GM18519 (cell line): Measurements from ENCODE around the gene CYB5R3.

Experiments used
- ATAC-seq: cut with Tn5 transposase; IDR thresholded peaks from one replicate; pipeline ENCODE4 v1.9.1; 2021; ENCODE audit warnings: mild to moderate bottlenecking, moderate library complexity; ENCODE audit not compliant: unreplicated experiment, low FRiP score

CYB5R3 gene

DNA sequence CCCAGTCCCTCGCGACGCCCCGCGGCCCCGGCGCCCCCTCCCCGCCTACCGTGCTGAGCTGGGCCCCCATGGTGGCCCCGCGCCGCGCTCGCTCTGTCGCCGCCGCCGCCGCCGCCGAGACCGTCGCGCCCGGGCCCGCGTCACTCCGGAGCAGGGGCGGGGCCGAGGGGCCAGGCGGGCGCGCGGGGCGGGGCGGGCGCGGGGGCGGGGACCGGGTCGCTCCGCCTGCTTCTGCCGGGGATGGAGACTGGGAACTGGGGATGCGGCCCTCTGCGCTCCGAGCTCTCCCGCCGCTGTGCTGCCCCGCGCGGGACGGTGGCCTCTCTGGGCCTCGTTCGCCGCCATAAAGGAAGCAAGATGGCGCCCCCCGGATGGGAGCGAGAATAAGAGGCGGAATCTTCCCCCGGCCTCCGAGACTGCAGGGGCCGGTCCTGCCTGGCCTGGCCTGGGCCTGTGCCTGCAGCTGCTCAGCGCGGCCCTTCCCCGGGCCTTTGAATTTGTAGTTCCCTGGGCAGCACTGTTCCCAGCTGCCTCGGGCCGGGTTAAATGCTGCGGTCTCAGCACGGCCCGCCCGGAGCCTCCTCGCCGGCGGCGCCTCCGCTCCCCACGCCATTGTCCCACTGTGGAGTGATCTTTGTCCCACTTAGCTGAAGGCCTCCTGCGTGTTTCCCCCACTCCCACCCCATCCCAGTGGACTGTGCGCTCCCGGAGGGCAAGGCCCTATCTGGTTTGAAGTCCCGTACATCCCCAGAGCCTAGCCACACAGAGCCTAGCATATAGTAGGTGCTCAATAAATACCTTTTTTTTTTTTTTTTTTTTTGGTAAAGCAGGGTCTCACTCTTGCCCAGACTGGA, at the start of gene CYB5R3:
CYB5R3 (minus strand) TSS at position 147 of the 854 bp plus-strand sequence; CDS start at position 70, 77 bp downstream.
- peak; percentile 45 for ATAC-seq

DNA sequence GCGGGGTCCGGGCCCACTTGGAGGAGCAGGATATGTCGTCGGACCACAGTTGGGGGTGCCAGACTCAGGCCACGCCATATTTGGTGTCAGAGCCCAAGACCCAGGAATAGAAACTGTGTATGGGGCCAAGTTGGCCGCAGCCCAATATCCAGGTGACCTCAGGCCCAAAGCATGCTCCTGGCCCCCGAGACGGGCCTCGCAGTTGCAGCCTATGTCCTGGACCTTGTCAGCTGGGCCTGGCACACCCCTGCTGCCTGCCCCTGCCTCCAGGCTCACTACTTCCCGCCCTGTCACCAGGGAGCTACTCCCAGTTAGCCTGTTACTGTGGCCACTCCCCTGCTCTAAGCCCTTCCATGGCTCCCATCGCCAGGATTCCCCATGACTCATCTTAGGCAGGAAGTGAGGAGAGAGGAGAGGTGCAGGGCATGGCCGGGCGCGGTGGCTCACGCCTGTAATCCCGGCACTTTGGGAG, 48.4 kb upstream of the CYB5R3 start:
- no peak for ATAC-seq

DNA sequence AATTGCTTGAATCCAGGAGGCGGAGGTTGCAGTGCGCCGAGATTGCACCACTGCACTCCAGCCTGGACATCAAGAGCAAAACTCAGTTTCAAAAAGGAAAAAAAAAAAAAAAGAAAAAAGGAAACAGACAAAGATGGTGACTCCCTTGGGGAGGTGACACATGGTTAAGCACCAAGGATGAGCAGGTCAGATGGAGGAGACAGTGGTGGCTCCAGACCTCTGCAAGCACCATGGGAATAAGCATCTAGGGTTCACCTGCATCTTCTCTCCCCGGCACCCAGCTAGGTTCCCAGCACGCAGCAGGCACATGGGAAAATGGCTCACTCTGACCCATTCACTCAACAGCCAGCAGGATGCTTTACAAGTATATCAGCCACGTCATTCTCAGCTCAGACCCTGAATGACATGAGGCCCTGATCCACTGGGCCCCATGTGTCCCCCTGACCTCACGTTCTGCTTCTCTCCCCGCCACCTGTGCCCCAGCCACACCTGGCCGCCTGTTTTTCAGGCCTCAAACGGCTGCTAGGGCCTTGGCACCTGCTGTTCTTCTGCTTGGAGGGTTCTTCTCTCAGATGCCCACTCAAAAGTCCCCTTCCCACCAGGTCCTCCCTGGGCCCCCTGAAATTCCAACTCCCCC, 47.3 kb upstream of the CYB5R3 start:
- no peak for ATAC-seq

DNA sequence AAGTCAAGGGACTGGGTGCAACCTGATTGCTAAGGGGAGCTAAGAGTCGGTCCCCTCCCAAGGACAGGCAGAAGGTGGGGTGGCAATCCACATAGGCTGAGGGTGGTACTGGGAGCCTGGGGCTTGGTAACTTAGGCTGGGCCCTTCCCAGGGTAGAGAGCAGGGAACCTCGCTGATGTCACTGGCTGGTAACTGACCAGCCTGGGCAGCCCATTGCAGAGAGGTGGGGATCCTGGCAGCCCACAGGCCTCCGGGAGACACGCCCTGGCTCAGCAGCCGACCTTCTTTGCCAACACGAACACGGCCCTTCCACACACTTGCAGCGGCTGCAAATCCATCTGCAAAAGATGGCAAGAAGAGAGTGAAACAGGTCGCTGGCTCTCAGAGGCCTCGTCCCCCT, 46.1 kb upstream of the CYB5R3 start:
- no peak for ATAC-seq

DNA sequence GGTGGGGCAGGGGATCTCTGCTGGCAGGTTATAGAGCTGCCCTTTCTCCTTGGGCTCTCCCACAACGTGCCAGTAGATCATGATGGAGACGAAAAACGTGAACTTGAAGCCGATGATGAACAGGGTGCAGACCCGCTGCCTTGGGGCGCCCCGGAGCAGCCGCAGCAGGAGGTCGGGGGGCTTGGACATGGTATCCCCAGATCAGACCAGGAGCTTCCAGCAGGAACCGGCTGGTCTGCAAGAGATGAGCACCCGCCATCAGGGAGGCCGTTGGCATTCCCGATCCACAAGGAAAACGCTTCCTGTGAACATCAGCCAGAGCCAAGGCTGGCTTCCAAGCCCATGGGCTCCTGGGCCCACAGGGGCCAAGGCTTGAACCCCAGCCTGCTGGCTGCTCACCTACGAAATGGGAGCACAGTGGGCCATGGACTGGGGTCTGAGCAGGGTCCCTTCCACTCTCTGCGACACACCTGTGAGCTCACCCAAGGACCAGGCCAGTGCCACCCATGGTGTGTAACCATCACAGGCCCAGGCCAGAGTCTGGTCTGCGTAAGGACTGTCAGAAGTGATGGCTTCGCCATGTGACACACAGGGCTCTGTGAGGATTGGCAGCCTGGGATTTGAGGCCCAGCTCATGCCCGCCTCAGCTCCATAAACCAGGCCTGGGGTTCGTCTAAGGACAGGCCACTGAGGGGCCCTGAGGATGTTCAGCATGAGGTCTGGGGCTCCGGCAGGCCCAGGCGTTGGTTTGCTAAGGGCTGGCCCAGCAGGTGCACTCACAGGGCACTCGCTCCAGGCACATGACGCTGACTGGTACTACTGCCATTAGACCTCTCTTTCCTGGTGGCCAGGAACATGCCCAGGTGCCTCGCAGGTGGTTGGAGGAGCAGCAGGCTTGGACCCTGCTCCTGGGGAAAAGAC, 44.8 kb upstream of the CYB5R3 start:
- ATAC-seq = no peak

DNA sequence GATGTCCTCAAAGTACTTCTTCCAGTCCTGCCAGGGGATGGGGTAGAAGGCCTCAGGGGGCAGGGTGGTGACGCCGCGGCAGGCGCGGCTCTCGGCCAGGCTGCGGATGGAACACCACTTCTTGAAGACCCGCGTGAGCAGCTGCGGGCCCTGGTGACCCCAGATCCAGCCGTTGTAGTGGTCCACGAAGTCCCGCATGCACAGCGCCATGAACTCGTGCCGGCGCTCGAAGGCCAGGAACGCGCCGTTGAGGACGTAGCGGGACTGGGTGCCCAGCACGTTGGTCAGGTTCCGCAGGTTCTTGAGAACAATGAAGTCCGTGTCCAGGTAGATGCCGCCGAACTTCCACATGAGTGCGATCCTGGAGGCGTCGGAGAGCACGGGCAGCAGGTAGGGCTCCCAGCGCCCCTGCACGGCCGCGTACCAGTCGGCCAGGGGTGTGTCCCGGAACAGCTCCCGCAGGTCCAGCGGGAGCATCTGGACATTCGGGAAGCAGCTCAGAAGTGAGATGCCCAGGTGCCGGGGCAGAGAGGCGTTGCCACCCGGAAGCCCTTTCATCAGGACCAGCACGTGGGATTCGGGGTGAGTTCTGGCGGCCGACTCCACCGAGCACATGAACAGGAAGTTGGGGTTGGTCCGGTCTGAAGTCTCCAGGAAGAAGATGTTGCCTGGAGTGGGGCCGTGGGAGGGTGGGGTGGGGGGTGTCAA, 44.0 kb upstream of the CYB5R3 start:
- no peak for ATAC-seq

DNA sequence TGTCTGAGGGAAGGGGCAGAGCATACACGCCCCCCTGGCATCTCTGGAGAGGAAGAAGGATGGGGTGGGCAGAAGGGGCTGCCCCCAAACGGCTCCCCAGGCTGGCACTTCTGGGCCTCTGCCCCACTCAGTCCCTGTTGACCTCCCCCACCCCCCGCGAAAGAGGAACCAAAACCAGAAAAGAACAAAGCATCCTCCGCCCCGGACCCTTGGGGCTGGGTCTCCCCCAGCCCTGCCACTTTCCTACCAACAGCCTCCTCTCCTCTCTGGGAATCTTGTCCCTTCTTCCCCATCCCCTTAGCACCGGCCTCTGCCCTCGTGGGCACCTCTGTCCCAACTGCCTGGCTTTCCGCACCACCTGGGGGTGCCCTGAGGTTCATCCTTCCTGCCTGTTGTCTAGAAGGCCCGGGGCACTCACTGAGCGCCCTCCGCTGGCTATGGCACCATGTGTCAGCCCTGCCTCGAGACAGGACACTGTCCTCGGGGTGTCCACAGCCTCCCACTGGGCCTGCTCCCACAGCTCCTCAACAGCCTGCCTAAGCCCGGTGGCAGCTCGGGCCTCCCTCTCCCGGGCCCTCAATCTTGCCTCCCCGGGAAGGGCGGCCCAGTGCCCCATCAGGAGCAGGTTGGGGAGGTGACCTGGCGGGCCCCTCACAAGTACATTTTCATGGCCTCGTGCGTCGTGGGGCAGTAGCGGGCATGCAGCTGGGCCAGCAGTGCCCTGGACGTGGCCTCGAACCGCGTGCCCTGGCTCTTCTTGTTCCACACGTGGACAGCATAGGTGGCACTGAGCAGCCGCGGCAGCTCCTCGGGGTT, 43.3 kb upstream of the CYB5R3 start:
- no peak for ATAC-seq

DNA sequence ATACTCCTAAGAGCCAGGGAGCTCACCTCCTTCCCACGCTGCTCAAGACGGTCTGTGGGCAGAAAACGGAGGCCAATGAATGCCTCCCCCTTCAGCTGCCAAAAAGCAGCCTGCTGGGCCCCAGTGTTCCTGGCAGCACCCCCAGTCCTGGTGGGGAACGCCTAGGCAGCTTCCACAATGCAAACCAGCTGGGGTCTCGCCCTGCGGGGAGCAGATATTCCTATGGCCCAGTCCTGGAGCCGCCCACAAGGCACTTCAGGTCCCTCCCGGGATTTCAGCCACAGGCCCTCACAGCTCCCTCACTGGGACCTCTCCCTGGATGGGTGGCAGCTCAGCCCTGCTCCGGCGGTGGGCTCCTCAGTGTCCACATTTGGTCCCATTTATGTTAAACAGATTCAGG, 42.2 kb upstream of the CYB5R3 start:
- no peak for ATAC-seq

DNA sequence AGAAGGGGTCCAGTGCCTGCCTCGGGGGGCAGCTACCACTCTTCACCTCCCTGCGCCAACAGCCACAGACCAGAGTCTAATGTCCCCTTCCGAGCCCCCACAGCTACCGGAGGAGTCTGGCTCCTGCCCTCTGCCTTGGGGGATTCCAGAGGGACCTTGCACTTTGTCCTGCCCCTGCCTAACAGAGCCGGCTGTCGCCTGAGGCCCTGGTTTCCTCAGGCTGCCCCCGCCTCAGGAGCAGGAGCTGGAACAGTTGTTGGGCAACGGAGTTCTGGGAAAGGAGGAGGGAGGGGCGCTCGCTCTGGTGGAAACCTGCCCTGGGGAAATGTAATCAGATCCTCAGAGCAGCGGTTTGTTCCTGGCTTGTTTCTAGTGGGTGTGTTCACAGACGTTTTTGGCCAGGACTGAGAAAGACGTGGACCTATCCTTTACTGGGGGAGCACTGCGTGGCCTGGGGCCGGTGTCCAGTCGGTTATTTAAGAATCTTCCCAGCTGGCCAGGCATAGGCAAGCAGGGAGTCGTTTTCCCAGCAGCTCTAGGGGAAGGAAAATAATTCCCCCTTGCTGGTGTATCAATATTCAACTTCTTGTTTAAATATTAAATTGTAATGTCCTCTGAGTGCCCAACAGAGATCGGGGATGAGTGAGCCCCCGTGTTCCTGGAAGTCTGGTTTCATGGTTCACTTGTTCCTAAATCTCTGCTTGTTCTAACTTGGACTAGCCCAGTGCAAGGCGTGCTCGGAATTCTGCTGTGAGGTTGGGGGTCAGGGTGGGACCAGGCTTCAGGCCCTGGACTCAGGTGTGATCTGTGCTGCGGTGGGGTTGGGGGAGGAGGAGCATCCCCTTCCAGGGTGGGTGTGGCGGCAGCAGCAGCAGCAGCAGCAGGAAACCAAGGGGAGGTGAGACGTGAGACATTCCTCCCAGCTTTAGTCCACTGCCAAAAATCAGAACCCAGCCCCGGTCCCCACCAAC, 39.3 kb upstream of the CYB5R3 start:
- ATAC-seq = no peak

DNA sequence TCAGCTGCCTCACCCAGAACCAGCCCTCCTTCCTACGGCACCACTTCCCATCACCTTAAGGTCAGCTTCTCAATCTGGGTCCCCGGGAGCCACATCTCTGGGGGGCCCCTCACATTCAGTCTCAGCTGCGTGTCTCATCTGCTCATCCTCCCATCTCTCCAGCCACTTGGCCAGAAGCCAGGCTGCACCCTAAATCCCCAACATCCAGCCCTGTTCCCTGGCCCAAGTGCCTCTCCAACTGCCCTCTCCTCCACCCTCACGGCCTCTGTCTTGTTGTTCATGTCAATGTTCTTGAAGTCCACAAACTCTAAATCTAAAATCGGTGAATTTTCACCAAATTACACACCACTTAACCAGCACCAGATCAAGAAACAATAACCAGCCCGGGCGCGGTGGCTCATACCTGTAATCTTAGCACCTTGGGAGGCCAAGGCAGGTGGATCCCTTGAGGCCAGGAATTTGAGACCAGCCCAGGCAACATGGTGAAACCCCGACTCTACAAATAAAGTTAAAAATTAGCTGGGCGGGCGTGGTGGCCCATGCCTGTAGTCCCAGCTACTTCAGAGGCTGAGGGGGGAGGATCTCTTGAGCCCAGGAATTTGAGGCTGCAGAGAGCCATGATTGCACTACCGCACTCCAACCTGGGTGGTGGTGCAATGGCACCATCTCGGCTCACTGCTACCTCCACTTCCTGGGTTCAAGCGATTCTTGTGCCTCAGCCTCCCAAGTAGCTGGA, 37.7 kb upstream of the CYB5R3 start:
- no peak for ATAC-seq

DNA sequence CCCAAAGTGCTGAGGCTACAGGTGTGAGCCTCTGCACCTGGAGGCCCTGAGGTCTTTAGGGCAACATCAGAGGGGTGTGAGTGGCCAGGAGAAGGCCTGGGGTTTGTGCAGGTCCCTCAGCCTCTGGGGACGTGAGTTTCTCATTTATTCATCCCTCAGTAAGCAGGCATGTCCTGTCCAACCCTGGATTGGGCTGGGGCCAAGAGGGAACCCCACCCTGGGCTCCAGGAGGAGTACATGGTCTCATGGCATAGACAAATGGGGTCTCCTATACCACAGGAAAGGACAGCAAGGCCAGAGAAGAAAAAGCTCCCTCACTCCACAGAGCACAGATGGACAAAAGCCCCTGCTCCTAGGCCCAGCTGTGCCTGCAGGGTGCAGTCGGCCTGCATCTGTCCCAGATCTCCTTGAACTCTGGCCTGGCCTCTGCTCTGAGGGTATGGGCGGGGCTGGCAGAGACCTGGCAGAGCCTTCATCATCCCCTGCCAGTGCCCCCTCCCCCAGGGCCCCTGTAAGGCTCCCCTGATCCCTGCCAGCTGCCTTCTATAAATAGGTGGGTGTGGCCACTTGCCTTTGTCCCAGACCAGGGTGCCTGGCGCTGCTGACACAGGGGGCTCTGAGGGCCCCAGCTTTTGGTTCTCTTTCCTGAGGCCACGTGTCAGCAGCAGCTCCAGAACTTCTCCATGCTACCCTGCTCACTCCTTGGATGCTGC, 36.9 kb upstream of the CYB5R3 start:
- no peak for ATAC-seq

DNA sequence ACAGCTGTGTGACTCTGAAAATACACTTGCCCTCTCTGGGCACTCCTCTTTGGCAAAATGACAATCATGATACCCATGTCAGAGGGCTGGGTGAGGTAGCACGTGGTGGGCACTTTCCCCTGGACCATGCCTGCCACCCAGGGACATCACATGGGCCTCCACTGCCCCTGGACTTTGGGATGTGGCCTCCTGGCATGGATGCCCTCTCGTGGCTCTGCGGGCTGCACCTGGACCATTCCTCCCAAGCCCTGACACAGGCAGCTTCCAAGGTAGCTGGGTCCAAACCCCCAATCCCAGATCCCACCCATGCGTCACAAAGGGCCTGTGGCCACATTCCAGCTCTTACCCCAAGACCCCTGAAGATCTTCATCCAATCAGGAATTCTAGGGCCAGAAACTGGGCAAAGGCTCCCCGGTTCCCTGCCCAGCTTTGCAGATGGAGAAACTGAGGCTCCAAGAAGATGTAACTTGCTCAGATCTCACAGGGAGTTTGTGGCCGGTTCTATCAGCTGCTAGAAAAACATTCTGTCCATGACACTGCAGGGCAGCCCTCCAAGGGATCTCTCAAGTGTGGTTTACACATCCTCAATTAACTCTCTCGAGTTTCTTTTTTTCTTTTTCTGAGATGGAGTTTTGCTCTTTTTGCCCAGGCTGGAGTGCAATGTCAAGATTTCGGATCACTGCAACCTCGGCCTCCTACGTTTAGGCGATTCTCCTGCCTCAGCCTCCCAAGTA, 35.4 kb upstream of the CYB5R3 start:
- no peak for ATAC-seq

DNA sequence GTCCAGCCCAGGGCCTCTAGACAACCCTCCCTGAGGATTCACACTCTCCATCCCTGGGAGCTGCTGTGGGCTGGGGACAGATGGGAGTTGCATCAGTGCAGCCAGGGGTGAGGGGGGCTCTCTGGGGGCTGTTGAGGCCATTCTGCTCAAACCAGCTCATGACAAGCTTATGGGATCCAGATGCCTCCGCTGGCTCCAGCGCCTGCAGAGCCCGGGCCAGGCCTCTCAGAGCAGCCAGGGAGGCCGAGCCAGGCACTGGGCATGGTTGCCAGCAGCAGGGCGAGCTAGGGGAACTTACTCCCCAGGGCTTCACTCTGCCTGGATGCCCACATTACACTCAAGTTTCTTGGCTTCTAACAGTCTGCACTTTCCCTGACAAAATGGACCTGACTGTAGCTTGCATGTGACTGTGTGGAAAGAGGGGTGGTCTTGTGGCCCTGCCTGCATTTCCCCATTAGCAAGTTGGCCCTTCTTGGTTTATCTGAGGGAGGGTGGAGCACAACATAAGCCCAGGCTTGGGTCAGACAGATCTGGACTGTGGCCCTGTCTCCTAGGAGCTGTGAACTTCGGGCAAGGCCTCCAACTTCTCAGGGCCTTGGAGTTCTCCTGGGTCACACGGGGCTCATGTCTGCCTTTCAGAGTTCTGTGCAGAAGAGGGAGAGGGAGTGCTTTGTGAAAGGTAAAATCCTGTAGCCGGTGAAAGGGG, 34.5 kb upstream of the CYB5R3 start:
- no peak for ATAC-seq

DNA sequence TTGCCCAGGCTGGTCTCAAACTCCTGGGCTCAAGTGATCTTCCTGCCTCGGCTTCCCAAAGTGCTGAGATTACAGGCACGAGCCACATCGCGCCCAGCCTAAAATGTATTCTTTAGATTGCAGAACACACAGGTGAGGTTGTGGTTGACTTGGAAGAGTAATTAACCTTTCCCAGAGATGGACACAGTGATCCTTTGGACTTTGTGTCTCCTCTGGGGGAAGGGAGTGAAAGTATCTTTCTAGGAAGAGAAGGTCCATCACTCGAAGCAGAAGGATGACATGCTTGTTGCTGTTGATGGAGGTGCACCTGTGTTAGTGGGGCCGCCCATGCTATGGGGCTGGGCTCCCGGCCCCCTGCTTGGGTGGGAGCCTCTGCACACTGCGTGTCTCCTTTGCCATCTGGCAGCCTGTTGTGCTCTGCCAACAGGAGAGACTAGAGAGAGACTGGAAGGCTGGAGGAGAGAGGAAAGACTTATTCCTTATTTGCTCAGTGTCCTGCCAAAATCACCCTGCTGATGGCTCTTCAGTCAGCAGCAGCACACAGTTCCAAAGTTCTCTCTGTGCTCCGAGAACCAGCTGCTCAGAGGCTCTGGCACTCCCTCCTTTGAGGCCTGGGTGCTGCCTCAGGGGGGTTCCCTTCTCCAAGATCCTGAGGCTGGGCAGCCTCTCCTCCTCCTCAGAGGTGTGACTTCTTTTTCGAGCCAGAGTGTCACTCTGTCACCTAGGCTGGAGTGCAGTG, 33.1 kb upstream of the CYB5R3 start:
- ATAC-seq = no peak

DNA sequence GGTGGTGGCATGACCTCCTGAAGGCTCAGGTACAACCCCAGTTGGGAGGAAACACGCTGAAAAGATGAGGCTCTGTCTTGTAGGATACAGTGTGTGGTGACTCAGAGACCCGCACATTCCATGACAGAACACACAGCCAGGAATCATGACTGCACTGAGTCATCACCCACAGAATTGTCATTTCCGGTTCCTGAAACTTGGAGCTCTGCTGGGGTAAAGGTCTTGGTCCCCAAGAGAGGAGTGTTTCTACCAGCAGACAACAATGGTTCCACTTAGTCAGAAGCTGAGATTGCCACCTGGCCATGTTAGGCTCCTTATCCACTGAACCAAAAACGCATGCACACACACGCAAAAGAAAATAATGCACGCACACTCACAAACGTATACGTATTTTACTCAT, 31.5 kb upstream of the CYB5R3 start:
- no peak for ATAC-seq
